C4-2B (cell line): ENCODE results near the gene ZSWIM1.

ENCODE experiments used
- H3K27ac ChIP-seq: fragments of 450-650 bp; 2 replicates; pipeline ENCODE4 v1.5.1; 2017
- ZFX ChIP-seq: fragments of 450-650 bp; IDR thresholded peaks from 2 replicates; pipeline ENCODE4 v1.6.1; 2017
- TF ChIP-seq, protein P1 (sequence below): fragments of 450-650 bp; conservative IDR thresholded peaks from 2 replicates; pipeline ENCODE4 v1.5.1; 2017; ENCODE audit warnings: mild to moderate bottlenecking

ZSWIM1 gene

DNA sequence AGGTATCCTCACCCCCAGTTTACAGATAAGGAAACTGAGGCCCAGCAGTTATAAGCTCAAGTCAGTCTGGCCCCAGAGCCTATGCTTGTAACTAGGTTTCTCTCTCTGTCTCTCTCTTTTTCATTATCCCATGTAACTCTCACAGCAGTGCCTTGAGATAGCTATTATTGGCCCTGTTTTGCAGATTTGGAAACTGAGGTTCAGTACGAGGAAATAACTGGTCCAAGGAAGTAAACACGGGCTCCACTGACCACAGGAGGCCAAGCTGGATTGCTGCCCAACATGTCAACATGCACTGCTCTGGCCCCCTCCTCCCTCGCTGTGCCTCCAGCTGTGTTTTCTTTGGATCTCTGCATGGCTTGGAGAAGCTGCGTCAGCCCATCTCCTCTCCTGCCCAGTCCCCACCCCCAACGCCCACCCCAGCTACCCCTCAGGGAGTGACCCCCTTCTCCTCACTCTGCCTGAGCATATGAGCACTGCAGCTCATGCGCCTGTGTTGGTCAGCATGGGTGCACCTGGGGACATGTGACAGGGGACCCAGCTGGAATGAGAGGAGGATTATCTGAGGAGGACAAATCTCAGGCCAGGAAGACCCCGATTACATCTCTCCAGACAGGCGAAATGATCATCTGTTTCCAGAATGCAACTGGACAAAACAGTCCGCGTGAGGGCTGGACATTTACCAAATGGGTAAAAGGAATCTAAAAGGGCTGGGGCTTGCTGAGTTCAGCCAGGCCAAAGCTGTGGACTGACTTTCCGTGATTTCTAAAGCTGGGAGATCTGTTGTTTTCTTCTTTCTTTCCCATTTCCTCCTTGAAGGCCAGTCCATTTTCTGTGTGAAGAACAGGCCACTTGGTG lies 38.7 kb downstream of the ZSWIM1 start:
- 0 out of 2 replicates have a peak overlapping the region, but pooled peaks have one; percentile 2 for H3K27ac ChIP-seq
- TF ChIP-seq, protein P1, sequence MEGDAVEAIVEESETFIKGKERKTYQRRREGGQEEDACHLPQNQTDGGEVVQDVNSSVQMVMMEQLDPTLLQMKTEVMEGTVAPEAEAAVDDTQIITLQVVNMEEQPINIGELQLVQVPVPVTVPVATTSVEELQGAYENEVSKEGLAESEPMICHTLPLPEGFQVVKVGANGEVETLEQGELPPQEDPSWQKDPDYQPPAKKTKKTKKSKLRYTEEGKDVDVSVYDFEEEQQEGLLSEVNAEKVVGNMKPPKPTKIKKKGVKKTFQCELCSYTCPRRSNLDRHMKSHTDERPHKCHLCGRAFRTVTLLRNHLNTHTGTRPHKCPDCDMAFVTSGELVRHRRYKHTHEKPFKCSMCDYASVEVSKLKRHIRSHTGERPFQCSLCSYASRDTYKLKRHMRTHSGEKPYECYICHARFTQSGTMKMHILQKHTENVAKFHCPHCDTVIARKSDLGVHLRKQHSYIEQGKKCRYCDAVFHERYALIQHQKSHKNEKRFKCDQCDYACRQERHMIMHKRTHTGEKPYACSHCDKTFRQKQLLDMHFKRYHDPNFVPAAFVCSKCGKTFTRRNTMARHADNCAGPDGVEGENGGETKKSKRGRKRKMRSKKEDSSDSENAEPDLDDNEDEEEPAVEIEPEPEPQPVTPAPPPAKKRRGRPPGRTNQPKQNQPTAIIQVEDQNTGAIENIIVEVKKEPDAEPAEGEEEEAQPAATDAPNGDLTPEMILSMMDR: no peak
- no peak for TF ChIP-seq ZFX

DNA sequence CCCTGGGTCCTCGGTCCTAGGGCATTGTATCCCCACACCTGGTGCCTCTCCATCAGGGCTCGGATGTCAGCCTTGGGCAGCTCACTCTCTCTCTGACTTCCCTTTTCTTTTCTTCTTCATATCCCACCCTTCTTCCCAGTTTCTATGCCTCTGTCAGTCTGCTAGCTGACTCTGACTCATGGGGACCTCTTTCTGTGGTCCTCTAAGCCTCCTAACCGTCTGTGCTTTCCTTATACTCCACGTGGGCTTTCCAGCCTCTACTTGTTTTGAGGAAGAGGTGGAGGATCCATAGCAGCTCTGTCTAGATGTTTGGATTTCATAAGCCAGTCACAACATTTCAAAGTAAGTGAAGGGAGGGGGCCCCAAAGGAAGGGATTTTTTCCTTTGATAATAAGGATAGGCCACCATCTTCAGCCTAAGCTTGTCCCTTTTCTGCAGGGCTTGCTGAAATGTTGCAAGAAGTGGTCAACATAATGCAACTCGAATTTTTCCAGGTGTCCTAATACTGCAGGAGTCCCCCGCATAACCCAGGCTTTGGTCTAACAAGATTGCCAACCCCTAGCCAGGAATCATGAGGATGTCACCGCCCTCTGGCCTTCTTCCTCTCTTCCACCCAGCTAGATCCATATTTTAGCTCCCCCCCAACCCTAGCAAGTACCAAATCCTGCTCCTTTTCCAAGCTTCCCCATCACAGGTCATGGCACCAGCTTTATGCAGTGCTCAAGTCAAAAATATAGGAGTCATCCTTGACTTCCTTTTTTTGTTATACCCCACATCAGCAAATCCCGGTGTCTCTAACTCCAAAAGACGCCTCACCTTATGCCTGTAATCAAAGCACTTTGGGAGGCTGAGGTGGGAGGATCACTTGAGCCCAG lies 39.7 kb downstream of the ZSWIM1 start:
- TF ChIP-seq ZFX: no peak
- TF ChIP-seq, protein P1: no peak
- H3K27ac ChIP-seq: no peak overlapping the region

DNA sequence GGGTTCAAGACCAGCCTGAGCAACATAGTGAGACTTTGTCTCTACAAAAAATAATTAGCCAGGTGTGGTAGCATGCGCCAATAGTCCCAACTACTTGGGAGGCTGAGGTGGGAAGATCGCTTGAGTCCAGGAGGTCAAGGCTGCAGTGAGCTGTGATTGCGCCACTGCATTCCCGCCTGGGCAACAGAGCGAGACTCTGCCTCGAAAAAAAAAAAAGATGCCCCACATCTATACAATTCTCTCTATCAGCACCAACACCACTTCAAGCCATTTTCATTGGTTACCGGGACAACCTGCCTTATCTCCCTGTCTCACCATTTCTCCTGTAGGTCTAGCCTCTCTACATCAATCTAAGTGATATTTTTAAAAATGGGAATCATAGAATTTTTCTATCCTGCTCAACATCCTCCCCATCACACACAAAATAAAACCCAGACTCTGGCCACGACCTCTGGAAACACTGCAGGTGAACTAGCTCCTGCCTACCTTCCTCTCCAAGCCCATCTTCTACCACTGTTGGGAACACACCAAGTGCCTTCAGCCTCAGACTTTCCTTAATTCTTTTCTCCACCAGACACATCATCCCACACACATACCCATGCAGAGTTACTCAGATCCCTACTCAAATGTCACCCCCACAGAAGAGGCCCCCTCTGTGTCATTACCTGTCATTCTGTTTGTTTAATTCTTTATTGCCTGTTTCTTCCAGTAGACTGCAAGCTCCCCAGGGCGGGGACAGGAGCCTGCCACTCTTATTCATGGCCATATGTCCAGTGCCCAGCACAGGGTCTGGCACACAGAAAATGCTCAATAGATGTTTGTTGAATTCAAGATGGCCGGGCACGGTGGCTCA lies 40.5 kb downstream of the ZSWIM1 start:
- H3K27ac ChIP-seq: no peak overlapping the region
- TF ChIP-seq ZFX: no peak

DNA sequence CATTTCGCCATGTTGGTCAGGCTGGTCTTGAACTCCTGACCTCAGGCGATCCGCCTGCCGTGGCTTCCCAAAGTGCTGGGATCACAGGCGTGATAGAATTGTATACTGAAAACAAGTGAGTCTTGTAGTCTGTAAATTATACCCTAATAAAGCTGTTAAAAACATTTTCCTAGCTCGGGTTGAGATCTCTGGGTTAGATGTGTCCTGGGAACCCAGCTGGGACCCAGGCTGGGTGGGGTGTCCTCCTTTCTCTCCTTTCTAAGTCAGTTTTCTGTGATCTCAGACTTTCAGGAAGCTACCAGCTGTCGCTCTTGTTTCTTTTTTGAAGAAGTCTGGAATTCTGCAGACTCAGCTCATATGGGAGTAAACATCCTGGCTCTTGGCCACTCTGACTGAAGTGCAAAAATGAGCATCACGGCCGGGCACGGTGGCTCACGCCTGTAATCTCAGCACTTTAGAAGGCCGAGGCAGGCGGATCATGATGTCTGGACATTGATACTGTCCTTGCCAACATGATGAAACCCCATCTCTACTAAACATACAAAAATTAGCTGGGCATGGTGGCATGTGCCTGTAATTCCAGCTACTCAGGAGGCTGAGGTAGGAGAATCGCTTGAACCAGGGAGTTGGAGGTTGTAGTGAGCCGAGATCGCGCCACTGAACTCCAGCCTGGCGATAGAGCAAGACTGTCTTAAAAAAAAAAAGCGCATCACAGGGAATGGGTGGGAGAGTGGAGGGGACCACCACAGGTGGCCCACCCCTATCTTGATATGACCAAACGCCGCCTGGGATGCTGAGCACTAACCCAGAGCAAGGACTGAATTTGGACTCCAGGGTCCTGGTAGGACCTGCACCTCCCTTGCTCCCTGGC lies 43.6 kb downstream of the ZSWIM1 start:
- H3K27ac ChIP-seq: peak overlapping the region; percentile 8; the same call in 1 of the 2 replicates
- no peak for TF ChIP-seq ZFX
- TF ChIP-seq, protein P1: no peak

DNA sequence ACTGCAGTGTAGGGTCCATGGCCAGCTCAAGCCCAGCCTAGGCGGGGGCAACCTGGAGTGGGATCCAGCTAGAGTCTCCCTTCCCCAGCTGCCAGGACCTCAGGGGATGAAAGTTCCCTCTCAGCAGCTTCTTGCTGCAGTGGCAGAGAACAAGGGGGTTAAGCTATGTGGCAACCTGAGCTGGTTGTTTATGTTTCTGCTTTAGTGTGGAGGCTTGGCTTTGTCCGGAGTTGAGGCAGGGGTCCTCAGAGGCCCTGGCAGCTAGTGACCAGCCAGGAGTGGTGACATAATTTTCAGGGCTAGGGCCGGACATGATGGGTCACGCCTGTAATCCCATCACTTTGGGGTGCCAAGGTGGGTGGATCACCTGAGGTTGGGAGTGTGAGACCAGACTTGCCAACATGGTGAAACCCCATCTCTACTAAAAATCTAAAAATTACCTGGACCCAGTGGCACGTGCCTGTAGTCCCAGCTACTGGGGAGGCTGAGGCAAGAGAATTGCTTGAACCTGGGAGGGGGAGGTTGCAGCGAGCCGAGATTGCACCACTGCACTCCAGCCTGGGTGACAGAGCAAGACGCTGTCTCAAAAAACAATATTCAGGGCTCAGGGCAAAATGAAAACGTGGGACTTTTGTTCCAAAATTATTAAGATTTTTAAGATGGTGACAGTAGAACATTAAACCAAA lies 44.9 kb downstream of the ZSWIM1 start:
- TF ChIP-seq ZFX: no peak
- TF ChIP-seq, protein P1: no peak

DNA sequence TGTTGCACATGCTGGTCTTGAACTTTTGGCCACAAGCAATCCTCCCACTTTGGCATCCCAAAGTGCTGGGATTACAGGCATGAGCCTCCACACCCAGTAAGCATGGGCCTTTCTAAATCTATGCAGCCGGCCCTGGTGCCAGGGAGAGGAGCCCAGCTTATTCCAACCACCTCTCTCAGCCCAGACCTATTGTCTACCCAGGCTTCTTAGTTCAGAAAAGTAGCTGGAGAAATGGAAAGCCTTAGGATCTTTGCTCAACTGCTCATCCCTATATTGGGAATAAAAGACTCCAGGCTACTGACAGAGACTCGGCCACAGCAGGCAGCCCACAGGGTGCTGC lies 45.7 kb downstream of the ZSWIM1 start:
- TF ChIP-seq, protein P1: no peak
- no peak for TF ChIP-seq ZFX
- no peak overlapping the region for H3K27ac ChIP-seq

More for the DNA sequence above, 44.9 kb downstream of the ZSWIM1 start:
- H3K27ac ChIP-seq: no peak overlapping the region
